Ishikawa (cell line): Measurements from ENCODE around the gene CASP10.

Experiments used
- CEBPB ChIP-seq: IDR thresholded peaks from 2 replicates; pipeline ENCODE4 v1.6.1; 2012
- CREB1 ChIP-seq: IDR thresholded peaks from 2 replicates; pipeline ENCODE4 v1.6.1; 2012; ENCODE audit warnings: low read depth
- EGR1 ChIP-seq: IDR thresholded peaks from 2 replicates; pipeline ENCODE4 v1.6.1; 2012
- EP300 ChIP-seq: IDR thresholded peaks from 2 replicates; pipeline ENCODE4 v1.6.1; 2012; ENCODE audit warnings: borderline replicate concordance
- FOXM1 ChIP-seq: IDR thresholded peaks from 2 replicates; pipeline ENCODE4 v1.6.1; 2012; ENCODE audit warnings: low read depth, borderline replicate concordance
- MAX ChIP-seq: IDR thresholded peaks from 2 replicates; pipeline ENCODE4 v1.6.1; 2012
- NFIC ChIP-seq: IDR thresholded peaks from 2 replicates; pipeline ENCODE4 v1.6.1; 2012
- RAD21 ChIP-seq: IDR thresholded peaks from 2 replicates; pipeline ENCODE4 v1.6.1; 2012; ENCODE audit warnings: low read depth
- REST ChIP-seq: IDR thresholded peaks from 2 replicates; pipeline ENCODE4 v1.6.1; 2012; ENCODE audit warnings: low read depth, mild to moderate bottlenecking
- TAF1 ChIP-seq: IDR thresholded peaks from 2 replicates; pipeline ENCODE4 v1.6.1; 2012; ENCODE audit warnings: low read depth, mild to moderate bottlenecking
- TCF12 ChIP-seq: IDR thresholded peaks from 2 replicates; pipeline ENCODE4 v1.6.1; 2012; ENCODE audit warnings: low read depth
- TEAD4 ChIP-seq: IDR thresholded peaks from 2 replicates; pipeline ENCODE4 v1.6.1; 2012
- YY1 ChIP-seq: IDR thresholded peaks from 2 replicates; pipeline ENCODE4 v1.6.1; 2012; ENCODE audit warnings: low read depth
- ZBTB7A ChIP-seq: IDR thresholded peaks from 2 replicates; pipeline ENCODE4 v1.6.1; 2012; ENCODE audit warnings: low read depth
- TF ChIP-seq, protein P1 (sequence below): IDR thresholded peaks from 2 replicates; pipeline ENCODE4 v1.6.1; 2012

CASP10 gene

DNA sequence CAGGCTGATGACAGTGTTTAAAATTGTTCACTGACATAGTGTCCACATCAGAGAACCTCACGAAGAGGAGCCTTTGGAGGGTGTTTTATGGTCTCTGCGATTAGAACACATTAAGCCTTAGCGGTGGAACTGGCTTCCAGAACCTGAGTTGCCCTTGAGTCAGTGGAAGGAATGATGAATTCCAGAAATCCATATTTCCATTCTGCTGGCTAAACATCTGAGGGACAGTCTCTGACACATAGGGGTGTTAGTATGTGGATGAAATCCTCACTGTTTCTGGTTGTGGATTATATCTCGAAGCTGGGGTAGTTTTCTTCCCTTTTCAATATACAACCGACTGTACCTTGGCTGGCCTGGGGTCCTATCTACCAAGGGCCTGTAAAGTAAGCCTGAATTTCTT is 4.0 kb downstream of the CASP10 start:
- TF ChIP-seq CEBPB: no peak
- TF ChIP-seq TEAD4: no peak
- TF ChIP-seq EP300: no peak
- no peak for TF ChIP-seq MAX

GRCh38 chr2:201188449-201188848 is 5.5 kb downstream of the CASP10 start:
- TF ChIP-seq NFIC (no peak), TEAD4 (no peak), MAX (no peak), TCF12 (no peak), ZBTB7A (no peak), CREB1 (no peak), REST (no peak), EP300 (no peak), YY1 (no peak), FOXM1 (no peak), EGR1 (no peak), CEBPB (no peak), RAD21 (no peak), TAF1 (no peak)
- TF ChIP-seq, protein P1, sequence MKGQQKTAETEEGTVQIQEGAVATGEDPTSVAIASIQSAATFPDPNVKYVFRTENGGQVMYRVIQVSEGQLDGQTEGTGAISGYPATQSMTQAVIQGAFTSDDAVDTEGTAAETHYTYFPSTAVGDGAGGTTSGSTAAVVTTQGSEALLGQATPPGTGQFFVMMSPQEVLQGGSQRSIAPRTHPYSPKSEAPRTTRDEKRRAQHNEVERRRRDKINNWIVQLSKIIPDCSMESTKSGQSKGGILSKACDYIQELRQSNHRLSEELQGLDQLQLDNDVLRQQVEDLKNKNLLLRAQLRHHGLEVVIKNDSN: no peak

GRCh38 chr2:201191132-201191875 is 8.4 kb downstream of the CASP10 start:
- no peak for TF ChIP-seq EGR1
- no peak for TF ChIP-seq REST
- no peak for TF ChIP-seq EP300
- no peak for TF ChIP-seq CREB1
- no peak for TF ChIP-seq ZBTB7A
- no peak for TF ChIP-seq MAX
- no peak for TF ChIP-seq TAF1
- no peak for TF ChIP-seq FOXM1
- no peak for TF ChIP-seq CEBPB
- no peak for TF ChIP-seq NFIC
- no peak for TF ChIP-seq TCF12
- no peak for TF ChIP-seq YY1
- TF ChIP-seq RAD21: no peak
- no peak for TF ChIP-seq TEAD4
- TF ChIP-seq, protein P1: no peak

GRCh38 chr2:201194097-201194496 is 11.2 kb downstream of the CASP10 start:
- no peak for TF ChIP-seq NFIC
- no peak for TF ChIP-seq ZBTB7A
- TF ChIP-seq TEAD4: no peak
- TF ChIP-seq CREB1: no peak
- TF ChIP-seq MAX: no peak
- TF ChIP-seq, protein P1: no peak
- TF ChIP-seq EGR1: no peak
- TF ChIP-seq RAD21: no peak

- no peak for TF ChIP-seq CEBPB
Measured at GRCh38 chr2:201195331-201195730, 12.4 kb downstream of the CASP10 start.

DNA sequence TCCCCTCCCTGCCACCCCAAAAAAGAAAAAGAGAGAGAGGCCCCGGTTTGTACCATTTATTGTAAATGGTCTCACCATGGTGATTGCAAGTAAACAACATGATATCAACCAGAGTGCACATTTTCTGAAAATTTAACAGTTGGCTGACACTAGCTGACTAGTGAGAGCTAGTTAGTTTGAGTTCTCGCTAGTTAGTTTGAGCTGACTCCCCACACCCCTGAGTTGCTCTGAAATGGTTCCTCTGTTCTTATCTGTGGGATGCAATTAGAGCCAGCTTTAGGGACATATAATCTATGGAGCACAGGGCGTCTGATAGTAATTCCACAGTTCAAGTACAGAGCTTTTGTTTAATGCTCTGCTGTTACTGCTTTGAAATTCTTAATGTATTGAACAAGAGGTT is 13.1 kb downstream of the CASP10 start:
- TF ChIP-seq REST (no peak), TEAD4 (no peak), EGR1 (no peak), CEBPB (no peak), MAX (no peak), CREB1 (no peak), NFIC (no peak), TAF1 (no peak), FOXM1 (no peak), TCF12 (no peak), ZBTB7A (no peak), YY1 (no peak), RAD21 (no peak), EP300 (no peak)
- TF ChIP-seq, protein P1: no peak
